Fibroblast of skin of back (primary cell): ENCODE data around the gene MARVELD2. TPM values are rescaled to one million over a fixed set of nuclear protein-coding genes. Genes with fewer than 3 reads are reported as not detected.
"Not testable (repeated sequence)": the region's sequence is repeated elsewhere in the genome, so short reads cannot be mapped to it uniquely, and the experiment has no call there.

Experiments used
- DNase-seq: peaks from one replicate; pipeline ENCODE4 v3.0.0-alpha.2; 2013
- polyA plus RNA-seq, 2 experiments: library from polyadenylated mRNA; unstranded; fragments of 120-200 nt; gene quantifications; one replicate each; pipeline ENCODE4 v1.2.1, GENCODE V29; 2013; ENCODE audit not compliant: insufficient read length in 2 of 2

Gene MARVELD2, protein sequence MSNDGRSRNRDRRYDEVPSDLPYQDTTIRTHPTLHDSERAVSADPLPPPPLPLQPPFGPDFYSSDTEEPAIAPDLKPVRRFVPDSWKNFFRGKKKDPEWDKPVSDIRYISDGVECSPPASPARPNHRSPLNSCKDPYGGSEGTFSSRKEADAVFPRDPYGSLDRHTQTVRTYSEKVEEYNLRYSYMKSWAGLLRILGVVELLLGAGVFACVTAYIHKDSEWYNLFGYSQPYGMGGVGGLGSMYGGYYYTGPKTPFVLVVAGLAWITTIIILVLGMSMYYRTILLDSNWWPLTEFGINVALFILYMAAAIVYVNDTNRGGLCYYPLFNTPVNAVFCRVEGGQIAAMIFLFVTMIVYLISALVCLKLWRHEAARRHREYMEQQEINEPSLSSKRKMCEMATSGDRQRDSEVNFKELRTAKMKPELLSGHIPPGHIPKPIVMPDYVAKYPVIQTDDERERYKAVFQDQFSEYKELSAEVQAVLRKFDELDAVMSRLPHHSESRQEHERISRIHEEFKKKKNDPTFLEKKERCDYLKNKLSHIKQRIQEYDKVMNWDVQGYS
- polyA plus RNA-seq (2013, experiment 1 of 2; ENCODE audit: insufficient read length), result 0.36 TPM
- polyA plus RNA-seq (2013, experiment 2 of 2; ENCODE audit: insufficient read length), result 0.42 TPM

DNA sequence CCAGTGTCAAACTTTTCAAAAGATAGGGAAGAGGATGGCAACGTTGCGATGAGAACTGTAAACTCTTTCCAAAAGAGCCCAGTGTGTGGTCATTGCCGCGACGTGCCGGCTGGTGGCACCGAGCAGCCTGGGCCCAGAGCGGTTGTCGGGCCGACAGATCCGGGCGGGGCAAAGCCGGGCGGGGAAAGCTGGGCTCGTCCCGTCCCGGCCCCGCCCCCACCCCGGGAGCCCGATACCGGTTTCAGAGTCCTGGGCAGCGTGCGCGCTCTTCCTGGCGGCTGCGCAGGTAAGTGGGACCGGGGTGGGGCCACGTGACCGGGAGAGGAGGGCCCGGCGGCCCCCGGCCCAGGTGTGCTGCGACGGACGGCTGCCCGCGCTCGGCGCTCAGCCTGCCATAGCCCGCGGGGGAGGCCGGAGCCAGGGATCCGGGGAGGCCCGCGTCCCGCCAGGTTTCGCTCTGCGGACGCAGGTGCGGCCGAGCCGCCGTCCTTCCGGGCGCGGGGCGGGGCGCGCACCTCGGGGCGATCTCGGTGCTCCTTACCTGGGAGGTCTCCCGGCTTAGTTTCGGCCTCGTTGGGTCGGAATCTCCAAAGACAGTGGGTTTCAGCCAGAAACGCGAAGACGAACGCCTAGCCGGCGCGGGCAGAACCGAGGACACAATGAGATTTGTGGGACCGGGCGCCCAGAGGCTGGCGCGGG lies at the start of gene MARVELD2:
Gene MARVELD2 (plus strand): TSS at position 232 of the 699 bp plus-strand sequence. CDS start 4,270 bp downstream, outside the sequence.
- DNase-seq, result peak; percentile 16

DNA sequence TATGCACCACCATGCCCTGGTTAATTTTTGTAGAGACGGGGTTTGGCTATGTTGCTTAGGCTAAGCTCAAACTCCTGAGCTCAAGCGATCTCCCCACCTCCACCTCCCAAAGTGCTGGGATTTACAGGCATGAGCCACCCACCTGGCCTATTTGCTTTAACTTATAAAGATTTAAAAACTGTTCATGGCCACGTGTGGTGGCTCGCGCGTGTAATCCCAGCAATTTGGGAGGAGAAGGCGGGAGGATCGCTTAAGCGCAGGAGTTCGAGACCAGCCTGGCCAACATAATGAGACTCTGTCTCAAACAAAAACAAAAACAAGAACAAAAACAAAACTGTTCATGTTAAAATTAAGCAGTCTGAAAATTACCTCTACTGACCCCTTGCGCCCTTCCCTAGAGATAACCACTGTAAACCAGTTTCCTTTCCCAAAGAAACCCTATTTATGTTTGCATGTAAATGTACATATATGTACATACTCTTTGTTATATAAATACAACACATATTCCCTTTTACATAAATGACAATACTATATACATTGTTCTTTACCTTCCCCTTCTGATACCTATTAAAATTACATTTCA lies 47.1 kb upstream of the MARVELD2 start:
- no peak for DNase-seq

DNA sequence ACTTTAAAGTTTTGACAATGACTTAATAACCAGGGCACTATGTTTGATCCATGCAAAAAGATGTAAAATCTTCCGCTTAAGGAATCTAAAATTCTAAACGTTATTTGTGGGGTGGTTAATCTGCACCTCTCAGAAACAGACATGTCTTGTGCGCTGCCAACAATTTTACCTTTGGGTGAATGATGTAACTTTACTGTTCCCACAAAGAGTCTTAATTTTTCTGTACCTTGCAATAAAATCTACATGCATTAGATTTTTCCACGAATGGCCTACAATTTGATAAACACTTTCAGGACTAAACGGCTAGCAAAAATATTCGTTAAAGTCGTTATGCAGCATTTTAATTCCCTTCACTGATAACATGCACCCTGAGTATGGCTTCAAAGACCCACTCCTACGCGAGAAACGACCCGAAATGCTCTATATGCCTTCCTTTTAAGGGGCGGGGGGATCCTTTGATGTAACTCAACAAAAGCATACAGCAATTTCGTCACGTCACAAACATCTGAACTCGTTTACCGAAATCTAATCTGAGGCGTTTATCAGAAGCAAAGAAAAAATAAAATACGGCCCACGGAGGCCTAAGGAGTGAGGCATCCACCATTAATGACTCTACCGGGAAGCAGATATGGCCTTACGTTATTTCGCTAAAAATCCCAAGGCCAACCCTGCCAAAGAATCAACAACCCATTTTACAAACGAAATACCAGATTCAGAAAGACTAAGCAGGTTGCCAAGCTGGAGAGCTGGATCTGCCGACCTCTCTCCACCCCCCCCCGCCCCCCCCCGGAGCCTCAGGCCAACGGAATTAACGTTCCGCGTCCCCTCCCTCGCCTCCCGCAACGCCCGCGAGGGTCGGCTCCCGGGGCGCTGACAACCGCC lies 46.2 kb upstream of the MARVELD2 start:
- no peak for DNase-seq

DNA sequence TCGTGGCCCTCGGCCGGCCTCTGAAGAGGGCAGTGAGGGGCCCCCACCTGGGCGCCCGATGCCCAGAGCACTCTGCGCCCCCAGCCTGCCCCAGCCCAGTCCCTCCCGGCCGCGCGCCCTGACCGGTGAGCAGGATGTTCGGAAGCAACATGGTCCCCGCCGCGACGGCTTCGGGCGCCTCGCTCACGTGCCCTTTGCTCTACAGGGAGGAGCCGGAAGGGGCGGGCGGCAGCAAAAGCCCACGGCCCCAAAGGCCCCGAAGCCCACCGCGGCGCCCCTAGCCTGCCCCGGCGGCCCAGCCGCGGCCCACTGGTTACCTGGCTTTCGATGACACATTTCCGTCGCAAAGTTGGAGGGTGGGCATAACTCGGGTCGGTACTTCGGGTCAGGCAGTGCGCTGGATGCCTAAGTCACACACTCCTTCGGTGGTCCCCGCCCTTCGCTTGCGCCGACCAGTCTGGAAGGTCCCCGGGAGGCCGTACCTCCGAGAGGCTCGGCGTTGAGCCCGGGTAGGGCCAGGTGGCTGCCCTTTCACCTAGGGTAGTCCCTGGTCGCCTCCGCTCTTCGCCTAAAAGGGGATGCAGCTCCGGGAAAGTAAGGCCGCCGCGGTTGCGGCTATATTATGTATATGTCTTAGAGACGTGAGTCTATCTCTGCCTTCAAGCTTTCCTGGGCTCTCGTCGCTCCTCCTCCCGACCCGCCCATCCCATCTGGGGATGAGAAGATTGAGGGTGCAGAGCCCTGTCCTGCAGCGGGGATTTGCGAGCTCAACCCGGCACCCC lies 45.4 kb upstream of the MARVELD2 start, which contains the start of the genes AK6, RAD17 and TAF9:
Gene AK6 (minus strand): TSS at position 181 of the 782 bp plus-strand sequence. CDS start 30 bp downstream, at position 151.
Gene RAD17 (plus strand): TSS at position 479 of the 782 bp plus-strand sequence. CDS start 2,391 bp downstream, outside the sequence.
Gene TAF9 (minus strand): TSS at position 181 of the 782 bp plus-strand sequence. CDS start 3,783 bp downstream, outside the sequence.
- DNase-seq, result peak; percentile 90

DNA sequence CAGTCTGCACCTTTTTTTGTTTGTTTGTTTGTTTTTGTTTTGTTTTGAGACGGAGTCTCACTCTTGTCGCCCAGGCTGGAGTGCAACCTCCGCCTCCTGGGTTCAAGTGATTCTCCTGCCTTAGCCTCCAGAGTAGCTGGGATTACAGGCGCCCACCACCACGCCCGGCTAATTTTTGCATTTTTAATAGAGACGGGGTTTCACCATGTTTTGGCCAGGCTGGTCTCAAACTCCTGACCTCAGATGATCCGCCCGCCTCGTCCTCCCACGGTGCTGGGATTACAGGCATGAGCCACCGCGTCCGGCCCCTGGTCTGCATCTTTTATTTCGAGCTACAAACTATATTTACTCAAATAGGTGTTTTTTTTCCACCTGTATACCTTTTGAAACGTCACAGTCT lies 44.6 kb upstream of the MARVELD2 start:
- not testable (repeated sequence) for DNase-seq

DNA sequence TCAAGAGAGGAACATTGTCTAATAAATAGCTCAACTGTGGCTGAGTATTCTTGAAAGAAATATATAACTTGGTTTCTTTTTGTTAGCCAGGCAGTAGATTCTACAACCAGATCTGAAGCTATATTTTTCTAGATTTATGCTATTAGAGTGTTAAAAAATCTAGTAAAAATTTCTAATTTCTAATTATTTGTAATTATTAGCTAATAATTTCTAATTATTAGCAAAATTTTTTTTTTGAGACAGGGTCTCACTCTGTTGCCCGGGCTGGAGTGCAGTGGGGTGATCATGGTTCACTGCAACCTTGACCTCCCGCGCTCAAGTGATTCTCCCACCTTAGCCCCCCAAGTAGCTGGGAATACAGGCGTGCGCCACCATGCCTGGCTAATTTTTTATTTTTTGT lies 42.5 kb upstream of the MARVELD2 start:
- no peak for DNase-seq

DNA sequence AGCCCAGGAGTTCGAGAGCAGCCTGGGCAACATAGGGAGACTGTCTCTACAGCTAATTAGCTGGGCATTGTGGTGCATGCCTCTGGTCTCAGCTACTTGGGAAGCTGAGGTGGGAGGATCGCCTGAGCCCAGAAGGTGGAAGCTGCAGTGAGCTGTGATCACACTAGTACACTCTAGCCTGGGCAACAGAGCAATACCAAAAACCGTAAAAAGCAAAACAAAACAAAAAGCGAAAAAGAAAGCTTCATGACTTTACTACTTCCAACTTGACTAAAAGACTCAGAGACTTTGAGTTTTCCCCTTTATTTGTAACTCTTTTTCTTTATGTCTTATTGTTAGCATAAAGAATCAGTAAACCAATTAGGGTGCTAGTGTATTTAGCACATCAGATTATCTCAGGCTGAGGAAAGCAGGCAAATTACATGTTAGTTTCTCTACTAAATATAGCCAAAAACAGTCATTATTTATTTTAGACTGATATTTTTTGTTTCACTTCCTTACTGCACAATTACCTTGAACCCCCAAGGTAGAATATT lies 39.9 kb upstream of the MARVELD2 start:
- DNase-seq, result no peak

DNA sequence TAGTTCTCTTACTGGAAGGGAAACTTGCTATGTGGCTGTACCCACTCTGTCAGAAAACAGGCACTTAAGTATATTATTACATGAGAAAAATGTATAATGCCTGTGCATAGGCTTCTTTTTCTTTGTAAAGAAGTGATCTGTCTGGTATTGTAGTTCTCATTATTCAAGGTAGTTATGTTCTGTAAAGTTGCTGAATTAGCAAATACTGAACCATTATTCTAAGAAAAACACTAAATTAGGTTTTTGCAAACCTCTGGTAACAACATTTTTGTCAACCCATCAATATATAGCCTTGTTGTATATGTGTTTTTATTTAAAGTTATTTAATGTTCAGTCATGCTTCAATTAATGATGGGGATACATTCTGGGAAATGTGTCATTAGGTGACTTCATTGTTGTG lies 36.5 kb upstream of the MARVELD2 start:
- no peak for DNase-seq

DNA sequence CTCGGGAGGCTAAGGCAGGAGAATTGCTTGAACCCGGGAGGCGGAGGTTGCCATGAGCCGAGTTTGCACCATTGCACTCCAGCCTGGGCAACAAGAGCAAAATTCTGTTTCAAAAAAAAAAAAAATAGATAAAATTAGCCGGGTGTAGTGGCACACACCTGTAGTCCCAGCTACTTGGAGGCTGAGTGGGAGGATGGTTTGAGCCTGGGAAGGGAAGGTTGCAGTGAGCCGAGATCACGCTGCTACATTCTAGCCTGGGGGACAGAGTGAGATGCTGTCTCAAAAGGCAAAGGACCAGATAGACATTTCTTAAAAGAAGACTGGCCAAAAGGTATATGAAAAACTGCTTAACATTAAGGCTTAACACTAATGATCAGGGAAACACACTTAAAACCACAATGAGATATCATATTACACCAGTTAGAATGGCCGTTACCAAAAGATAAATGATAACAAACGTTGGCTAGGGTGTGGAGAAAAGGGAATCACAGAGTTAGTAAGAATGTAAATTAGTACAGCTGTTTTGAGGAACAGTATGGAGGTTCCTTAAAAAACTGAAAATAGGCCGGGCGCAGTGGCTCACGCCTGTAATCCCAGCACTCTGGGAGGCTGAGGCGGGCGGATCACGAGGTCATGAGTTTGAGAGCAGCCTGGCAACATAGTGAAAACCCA lies 10.1 kb upstream of the MARVELD2 start:
- no peak for DNase-seq

DNA sequence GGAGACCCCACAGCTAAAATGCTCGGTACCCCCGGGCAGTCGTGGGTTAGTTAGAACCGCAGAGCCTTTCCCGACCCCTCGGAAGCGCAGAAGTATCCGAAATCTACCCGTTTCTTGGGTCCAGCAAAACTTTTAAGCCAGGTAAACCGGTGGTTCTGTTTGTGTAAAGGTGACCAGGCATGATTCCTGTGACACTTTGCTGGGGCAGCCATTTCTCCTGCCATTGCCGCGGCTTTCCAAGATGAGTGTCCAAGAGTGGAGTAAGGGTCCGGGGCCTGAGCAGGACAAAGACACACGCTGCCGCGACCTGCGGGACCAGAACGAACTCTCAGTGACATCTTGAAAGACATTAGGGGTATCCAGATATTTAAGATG lies 655 bp downstream of the MARVELD2 start:
- no peak for DNase-seq

DNA sequence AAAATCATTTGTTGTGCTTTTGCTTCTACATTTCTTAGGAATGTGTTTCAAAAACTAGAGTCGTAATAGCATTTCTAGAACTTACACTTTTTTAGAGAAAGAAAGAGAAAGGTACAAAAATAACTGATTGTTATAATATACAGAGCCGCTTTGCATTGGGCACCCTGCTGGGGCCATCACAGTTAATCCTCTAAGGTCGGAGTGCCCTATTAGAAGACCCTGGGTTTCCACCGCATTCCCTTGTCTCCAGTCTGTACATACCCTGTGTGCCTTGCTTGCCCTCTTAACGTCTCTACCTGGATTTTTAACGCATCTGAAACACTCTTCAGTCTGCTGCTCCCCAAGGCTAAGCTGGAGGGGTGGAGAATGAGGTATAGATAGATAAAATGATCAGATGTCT lies 1.3 kb downstream of the MARVELD2 start:
- no peak for DNase-seq

DNA sequence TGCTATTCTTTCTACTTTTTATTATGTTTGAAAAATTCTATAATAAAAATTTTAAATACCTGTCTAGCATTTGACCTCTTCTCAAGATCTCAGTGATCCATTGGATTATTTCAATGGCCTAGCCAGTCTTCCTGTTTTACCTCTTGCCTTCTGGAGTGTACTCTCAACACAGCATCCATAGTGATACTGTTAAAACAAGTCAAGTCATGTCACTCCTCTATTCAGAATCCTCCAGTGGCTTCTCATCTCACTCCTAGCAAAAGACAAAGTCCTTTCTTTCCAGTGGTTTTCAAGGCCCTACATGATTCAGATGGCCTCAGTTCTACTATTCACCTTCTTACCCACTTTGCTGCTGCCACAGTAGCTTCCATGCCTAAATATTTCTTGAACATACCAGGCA lies 1.8 kb downstream of the MARVELD2 start:
- DNase-seq, result no peak

DNA sequence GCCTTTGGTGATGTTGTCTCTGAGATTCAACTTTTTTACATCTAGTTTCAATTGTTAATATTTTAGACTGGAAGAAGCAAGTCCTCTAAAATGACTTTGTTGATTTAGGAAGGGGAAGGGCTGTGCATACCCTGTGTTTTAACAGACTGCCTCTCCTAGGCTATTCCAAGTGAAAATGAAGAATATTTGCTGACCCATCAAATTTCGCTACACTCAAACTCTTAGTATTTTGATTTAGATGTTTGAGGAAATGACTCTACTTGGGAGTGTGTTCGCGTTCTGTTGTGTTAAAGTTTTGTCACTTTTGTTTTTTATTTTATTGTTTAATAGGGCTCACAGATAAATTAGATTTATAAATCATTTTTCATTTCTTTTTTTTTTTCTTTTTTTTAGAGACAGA lies 3.6 kb downstream of the MARVELD2 start:
- DNase-seq, result no peak

DNA sequence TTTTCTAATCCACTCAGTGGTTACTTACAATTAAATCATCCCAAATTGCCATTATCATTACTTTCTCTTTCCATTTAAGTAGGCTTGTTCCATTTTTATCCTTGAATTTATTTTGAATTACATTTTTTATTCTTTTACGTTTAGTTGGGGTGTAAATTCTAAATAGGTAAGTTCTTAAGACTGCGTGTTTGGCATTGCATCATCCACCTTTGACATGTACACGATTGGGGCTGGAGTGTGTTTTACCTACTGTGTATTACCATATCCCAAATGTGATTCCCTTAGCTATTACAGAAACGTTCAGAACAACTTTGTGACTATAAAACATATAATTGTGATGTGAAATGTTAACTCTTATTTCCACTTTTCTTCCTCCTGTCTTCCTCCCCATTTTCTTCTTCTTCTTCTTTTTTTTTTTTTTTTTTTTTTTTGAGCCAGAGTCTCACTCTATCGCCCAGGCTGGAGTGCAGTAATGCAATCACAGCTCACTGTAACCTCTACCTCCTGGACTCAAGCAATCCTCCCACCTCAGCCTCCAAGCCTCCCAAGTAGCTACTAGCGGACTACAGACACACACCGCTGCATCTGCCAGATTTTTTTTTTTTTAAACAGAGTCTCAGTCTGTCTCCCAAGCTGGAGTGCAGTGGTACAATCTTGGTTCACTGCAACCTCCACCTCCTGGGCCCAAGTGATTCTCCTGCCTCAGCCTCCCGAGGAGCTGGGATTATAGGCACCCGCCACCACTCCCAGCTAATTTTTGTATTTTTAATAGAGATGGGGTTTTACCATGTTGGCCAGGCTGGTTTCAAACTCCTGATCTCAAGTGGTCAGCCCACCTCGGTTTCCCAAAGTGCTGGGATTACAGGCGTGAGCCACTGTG lies 16.7 kb downstream of the MARVELD2 start:
- DNase-seq, result no peak

DNA sequence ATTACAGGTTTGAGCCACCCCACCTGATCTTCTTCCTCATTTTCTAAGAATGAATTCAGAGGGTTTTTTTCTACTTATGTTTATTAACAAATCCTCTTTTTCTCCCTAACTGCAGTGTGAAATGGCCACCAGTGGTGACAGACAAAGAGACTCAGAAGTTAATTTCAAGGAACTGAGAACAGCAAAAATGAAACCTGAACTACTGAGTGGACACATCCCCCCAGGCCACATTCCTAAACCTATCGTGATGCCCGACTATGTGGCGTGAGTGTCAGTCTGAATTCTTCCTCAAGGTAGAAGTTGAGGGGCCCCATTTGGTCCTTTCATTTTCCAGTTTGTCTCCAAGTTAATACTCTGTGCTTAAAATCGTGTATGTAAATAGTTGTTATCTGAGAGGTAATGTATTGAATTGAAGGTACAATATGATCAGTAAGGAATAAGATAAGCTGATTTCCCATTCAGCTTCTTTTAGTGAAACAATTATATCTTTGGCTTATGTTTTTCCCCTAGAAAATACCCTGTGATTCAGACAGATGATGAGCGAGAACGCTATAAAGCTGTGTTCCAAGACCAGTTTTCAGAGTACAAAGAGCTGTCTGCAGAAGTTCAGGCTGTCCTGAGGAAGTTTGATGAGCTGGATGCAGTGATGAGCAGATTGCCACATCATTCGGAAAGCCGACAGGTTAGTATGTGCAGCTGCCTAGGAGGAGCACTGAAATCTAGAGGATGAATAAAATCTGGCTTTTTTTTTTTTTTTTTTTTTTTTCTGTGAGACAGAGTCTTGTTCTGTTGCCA lies 17.7 kb downstream of the MARVELD2 start:
- DNase-seq, result no peak

DNA sequence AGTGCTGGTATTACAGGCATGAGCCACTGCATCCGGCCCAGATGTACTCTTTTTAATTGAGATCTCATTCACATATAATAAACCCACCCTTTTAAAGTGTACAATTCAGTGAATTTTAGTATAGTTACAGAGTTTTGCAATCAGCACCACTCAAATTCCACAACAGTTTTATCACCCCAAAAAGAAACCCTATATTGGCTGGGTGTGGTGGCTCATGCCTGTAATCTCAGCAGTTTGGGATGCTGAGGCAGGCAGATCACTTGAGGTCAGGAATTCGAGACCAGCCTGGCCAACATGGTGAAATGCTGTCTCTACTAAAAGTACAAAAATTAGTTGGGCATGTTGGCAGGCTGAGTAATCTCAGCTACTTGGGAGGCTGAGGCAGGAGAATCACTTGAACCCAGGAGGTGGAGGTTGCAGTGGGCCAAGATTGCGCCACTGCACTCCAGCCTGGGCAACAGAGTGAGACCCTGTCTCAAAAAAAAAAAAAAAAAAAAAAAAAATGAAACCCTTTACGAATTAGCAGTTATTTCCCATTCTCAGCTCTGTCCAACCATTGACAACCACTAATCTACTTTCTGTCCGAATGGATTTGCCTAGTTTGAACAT lies 20.5 kb downstream of the MARVELD2 start:
- DNase-seq, result not testable (repeated sequence)

DNA sequence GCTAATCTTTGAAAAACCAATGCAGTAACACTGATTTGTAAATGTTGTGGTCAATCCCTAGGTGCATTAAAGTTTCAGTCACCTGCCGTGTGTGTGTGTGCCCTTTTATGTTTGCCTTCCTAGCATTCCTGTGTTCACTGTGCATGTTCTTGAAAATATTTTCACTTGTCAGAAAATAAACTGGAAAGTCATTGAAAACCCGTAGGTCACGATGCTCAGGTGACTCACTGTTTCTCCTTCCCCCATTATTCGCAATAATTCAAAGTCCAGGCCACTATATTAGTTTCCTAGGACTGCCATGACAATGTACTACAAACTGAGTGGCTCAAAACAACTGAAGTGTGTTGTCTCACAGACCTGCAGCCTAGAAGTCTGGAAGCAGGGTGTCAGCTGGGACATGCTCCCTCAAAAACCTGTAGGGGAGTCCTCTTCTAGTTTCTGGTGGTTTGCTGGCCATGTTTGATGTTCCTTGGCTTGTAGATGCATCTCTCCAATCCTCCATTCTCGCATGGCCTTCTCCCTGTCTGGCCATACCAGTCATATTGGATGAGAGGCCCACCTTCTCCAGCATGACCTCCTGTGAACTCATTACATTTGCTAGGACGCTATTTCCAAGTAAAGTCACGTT lies 29.3 kb downstream of the MARVELD2 start:
- no peak for DNase-seq
